NCI-H2029 (cell line): Measurements from ENCODE around the gene TRIM59.

Experiments
- DNase-seq: peaks from one replicate; lab custom pipeline; 2025; lab: John Stamatoyannopoulos, UW

TRIM59 gene

DNA sequence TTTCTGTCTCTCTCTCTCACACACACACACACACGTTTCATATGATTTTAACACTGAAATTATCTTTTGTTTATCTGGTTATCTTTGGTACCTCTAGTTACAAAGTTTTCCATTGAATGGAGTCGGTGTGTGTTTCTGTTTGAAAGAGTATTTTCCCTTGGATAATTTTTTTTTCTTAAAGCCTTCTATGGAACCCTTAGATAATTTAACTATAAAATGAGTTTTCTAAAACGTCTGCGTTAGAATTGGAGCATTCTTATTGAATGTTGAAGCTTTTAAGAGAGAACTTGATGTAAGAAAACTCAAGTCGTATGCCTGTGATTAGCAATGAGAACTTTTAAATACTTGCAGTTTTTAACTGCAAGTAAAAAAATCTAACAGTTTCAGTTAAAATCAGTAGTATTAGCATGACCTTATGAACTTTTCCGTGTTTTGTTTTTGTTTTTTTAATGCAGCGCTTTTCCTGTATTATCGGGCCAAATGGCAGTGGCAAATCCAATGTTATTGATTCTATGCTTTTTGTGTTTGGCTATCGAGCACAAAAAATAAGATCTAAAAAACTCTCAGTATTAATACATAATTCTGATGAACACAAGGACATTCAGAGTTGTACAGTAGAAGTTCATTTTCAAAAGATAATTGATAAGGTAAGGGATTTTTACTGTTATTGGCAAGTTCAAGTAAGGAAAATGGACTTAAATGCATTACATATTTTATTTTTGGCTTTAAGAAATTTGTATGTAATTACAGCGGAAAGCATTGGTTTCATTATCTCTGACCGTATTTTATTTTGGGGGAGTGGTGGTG, 47.2 kb downstream of the TRIM59 start:
- DNase-seq, result no peak

GRCh38 chr3:160401291-160402095, 48.1 kb downstream of the TRIM59 start:
- peak; percentile 10 for DNase-seq

DNA sequence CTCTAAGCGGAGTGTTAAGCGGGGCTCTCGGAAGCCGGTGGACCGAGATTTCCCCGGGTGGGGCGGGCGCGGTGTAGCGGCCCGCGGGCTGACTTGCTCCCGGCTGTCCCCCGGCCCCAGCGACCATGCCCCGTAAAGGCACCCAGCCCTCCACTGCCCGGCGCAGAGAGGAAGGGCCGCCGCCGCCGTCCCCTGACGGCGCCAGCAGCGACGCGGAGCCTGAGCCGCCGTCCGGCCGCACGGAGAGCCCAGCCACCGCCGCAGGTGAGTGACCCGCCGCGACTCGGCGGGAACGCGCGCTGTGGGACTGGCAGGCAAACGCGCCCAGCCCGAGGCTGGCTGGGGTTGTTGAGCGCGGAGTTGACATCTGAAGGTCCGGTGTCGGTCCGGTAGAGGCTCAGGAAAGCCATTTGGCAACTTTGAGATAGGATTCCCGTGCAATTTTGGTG, 48.9 kb downstream of the TRIM59 start:
- no peak for DNase-seq

DNA sequence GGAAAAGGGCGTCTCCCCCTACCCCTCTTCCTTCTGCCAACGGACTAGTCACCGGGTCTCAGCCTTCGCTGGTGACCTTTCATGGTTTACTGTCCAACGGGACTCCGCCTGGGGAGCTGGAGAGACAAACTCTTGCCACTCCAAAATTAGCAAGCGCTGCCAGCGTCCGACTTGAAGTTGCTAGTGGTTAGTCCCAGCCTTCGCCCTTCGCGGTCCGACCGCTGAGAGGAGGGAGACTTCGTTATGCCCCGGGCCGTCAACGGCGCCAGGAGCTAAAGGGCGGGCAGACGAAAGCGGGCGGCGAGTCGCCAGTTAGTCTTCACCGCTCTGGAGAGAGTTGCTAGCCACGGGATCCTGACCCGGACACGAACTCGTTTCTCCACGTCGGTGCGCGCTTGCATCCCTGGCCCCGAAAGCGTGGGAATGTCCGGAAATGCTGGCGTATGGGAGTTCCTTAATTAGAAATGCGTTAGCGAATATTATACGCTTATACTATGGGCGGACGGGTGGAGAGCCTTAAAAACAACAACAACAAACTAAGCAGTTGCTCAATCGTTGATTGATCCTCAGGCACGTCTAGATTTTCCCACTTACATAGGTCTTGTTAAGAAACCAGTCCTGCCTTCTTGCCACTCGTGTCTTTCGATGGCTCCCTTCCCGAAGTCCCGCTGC, 49.4 kb downstream of the TRIM59 start:
- no peak for DNase-seq

- peak; percentile 94 for DNase-seq
These were observed 50.2 kb downstream of the TRIM59 start, which contains the start of the genes IFT80 and SMC4 for GRCh38 chr3:160399125-160400029. TSS of gene IFT80 (minus strand) at chr3:160399225. CDS start at chr3:160384600, 14,625 bp downstream. TSS of gene SMC4 (plus strand) at chr3:160399650. CDS start at chr3:160400827, 1,177 bp downstream.

- DNase-seq, result no peak
These were observed 50.8 kb downstream of the TRIM59 start for GRCh38 chr3:160398820-160399124.

DNA sequence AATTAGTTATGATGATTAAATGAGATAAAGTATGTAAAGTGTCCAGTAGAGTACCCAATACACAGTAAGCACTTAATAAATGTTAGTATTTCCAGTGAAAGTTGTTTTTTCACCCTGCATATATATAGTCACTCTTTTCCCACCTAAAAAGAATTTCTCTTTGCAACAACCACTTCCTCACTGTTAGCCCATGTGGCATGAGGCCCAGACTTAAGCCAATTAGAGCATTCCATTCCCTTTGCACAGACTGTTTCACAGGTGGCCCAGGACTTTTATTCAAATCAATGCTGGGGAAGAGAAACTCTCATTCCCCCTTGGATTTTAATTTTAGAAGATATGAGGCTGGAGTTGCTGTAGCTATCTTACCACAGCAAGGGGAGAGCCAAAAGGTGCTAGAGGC, 54.3 kb downstream of the TRIM59 start:
- DNase-seq, result no peak

DNA sequence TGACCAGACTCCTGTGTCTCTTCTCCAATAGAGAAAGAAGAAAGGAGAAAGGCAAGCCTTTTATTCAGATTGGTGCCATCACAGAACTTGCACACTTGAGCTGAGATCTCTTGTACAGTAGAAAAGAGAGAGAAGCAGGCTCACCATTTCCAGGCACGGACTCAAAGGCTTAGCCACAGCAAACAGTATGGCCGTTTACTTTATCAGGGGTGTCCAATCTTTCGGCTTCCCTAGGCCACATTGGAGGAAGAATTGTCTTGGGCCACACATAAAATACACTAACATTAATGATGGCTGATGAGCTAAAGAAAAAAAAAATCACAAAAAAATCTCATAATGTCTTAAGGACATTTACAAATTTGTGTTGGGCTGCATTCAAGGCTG, 55.6 kb downstream of the TRIM59 start:
- no peak for DNase-seq

DNA sequence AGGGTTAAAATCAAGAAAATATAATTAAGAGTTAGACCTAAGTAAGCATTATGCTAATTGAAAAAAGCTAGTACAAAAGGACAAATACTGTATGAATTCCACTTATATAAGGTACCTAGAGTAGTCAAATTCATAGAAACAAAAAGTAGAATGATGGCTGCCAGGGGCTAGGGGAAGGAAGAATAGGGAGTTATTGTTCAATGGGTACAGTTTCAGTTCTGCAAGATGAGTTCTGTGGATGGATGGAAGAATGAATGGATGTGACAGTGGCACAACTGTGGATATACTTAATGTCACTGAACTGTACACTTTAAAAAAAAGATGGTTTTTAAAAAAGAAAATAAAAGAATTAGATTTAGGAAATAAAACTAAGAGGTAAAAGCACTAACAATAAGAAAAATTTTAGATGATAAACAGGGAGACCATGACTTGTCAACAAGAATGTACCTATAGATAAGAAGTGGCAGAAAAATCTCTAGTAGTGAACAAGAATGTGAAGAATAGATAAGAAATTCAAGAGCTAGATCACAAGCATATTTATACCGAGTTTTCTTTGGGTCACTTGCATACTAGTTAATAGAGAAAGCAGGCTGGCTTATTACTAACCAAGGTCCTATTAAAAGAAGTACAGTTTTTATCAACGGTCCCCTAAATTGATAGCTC, 56.1 kb downstream of the TRIM59 start:
- no peak for DNase-seq

DNA sequence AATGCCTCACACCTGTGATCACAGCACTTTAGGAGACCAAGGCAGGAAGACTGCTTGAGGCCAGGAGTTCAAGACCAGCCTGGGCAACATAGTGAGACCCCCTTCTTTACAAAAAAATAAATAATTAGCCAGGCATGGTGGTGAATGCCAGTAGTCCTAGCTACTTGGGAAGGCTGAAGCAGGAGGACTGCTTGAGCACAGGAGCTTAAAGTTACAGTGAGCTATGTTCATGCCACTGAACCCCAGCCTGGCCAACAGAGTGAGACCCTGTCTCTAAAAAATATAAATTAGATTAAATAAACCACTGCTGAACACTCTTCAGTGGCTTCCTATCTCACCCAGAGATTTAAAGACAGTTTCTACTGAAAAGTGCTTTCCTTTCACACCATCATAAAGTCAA, 56.8 kb downstream of the TRIM59 start:
- DNase-seq, result no peak

GRCh38 chr3:160390565-160391138, 58.9 kb downstream of the TRIM59 start:
- no peak for DNase-seq
